Gastroesophageal sphincter (tissue), 4 donors: ENCODE measurements around the gene CLCN1. TPM values are rescaled to one million over a fixed set of nuclear protein-coding genes. Genes with fewer than 3 reads are reported as not detected.

Source experiments
- ATAC-seq: fragments of 150-250 bp; one replicate; pipeline ENCODE4 v1.9.1; 2016; ENCODE audit warnings: mild to moderate bottlenecking, moderate library complexity
- H3K27ac ChIP-seq, 4 donors: fragments of 200-600 bp; sonication (generic) in 3 of 4; 1 replicate in 3 of 4; 2 replicates in 1 of 4; pipeline ENCODE4 v1.5.1; 2016 to 2019
- H3K27me3 ChIP-seq: fragments of 200-600 bp; sonication (generic); one replicate; pipeline ENCODE4 v1.5.1; 2019
- H3K36me3 ChIP-seq, 2 donors: fragments of 200-600 bp; sonication (generic); one replicate each; pipeline ENCODE4 v1.5.1; 2019; ENCODE audit warnings: control low read depth in 1 of 2
- H3K4me1 ChIP-seq, 3 donors: fragments of 200-600 bp; sonication (generic); 1 replicate in 2 of 3; 2 replicates in 1 of 3; pipeline ENCODE4 v1.5.1; 2016 to 2019; ENCODE audit warnings: control low read depth in 2 of 3
- H3K4me3 ChIP-seq, 2 donors: fragments of 200-600 bp; sonication (generic); one replicate each; pipeline ENCODE4 v1.5.1; 2019; ENCODE audit warnings: mild to moderate bottlenecking in 1 of 2, moderate library complexity in 1 of 2
- H3K9me3 ChIP-seq, 3 donors: fragments of 200-600 bp; sonication (generic); one replicate each; pipeline ENCODE4 v1.5.1; 2017 to 2019; ENCODE audit warnings: control low read depth in 2 of 3
- CTCF ChIP-seq, 4 experiments: fragments of 200-600 bp in 2 of 4; fragments of 450-650 bp in 2 of 4; sonication (generic) in 1 of 4; IDR thresholded peaks; one replicate each; pipeline ENCODE4 v1.5.1; 2017 to 2019; ENCODE audit warnings: antibody characterized with exemption in 4 of 4, mild to moderate bottlenecking in 2 of 4, moderate library complexity in 2 of 4
- EP300 ChIP-seq: sonication (generic); formaldehyde crosslinking; IDR thresholded peaks from one replicate; pipeline ENCODE4 v1.6.1; 2017; ENCODE audit warnings: antibody characterized with exemption, mild to moderate bottlenecking
- POLR2A ChIP-seq, 2 donors: fragments of 450-650 bp; IDR thresholded peaks; one replicate each; pipeline ENCODE4 v1.6.1; 2017; ENCODE audit warnings: antibody characterized with exemption in 2 of 2, mild to moderate bottlenecking in 2 of 2, moderate library complexity in 1 of 2
- POLR2AphosphoS5 ChIP-seq: sonication (generic); formaldehyde crosslinking; IDR thresholded peaks from one replicate; pipeline ENCODE4 v1.6.1; 2017; ENCODE audit warnings: antibody characterized with exemption
- WGBS, 2 donors: methylation state at CpG; one replicate each; pipeline ENCODE4 v1.1.5; 2018; ENCODE audit warnings: low coverage in 1 of 2; 5-methylcytosine and 5-hydroxymethylcytosine counted together
- total RNA-seq, 4 donors: library from RNA; depleted of rRNA; stranded (reverse); fragments of >200 nt; gene quantifications; one replicate each; pipeline ENCODE4 v1.1.0, GENCODE V29; 2016

Gene CLCN1
- total RNA-seq, 4 donors from 2014 or later = not detected

GRCh38 chr7:143396182-143396581 is 80.3 kb downstream of the CLCN1 start:
- 80 to 96% methylated on average over 4 to 5 of the region's 7 CpGs for WGBS, 2 donors
- no peaks in the 10 kb centered on the region for H3K9me3 ChIP-seq
- H3K4me3 ChIP-seq = no peak overlapping the region
- no peak for TF ChIP-seq POLR2AphosphoS5
- no peak for TF ChIP-seq POLR2A (IDR thresholded peaks at IDR 0.05)
- no peak for TF ChIP-seq CTCF (IDR thresholded peaks at IDR 0.05)
- TF ChIP-seq EP300 = no peak
- H3K4me1 ChIP-seq = peaks cover 0 to 43% (median 21%) of the 10 kb centered on the region in 3 donors
- H3K27ac ChIP-seq = peak overlapping the region in 1 of 4 donors; percentile 33
- ATAC-seq = no peak
- H3K36me3 ChIP-seq = no peaks in the 10 kb centered on the region
- H3K27me3 ChIP-seq = no peaks in the 10 kb centered on the region

DNA sequence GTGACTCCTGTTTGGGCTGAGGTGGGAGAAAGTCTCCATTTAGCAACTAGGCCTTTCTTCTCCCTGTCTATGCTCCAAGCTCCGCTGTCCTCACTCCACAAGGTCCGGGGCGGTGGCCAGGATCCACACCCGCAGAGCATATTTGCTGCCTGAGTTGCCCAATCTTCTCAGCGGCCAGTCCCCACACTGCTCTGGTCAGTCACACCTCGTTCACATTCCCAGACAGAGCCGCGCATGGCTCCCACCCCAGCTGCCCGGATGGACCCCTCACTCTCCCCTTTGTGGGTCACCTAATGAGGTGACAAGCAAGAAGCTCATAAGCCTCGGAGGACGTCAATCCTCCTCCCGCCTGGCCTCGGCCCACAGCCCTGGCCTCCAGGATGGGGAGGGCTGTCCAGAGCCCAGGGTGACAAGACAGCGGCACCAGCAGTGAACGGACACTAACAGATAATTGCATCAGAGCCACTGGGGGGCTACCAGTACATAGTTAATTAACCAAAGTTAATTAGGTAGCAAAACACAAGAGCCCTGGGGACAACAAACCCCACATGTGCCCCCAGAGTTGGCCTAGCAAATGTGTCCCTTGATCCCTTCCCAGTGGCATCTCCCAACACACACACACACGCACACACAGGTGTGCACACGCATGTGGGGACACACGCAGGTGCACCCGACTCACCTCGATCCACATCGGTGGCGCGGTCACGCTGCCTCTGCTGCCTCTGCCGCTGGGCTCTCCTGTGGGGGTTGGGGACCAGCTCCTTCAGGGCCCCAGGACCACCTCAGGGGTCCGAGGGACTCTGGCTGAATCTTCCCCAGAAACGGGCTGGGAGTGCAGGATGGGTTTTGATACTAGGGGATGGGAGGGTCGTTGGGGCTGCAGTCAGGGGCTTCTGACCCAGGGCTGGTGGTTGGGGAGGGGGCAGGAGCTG is 81.0 kb downstream of the CLCN1 start:
- Histone ChIP-seq H3K27me3 (no peaks in the 10 kb centered on the region), H3K4me3 (no peak overlapping the region), H3K27ac (no peak overlapping the region), H3K4me1 (peaks cover 0 to 35% (median 14%) of the 10 kb centered on the region in 3 donors), H3K36me3 (no peaks in the 10 kb centered on the region), H3K9me3 (no peaks in the 10 kb centered on the region)
- ATAC-seq = no peak
- TF ChIP-seq POLR2AphosphoS5 = no peak
- TF ChIP-seq POLR2A (IDR thresholded peaks at IDR 0.05) = no peak
- WGBS, 2 donors = 60 to 90% methylated on average over 1 to 2 of the region's 28 CpGs

DNA sequence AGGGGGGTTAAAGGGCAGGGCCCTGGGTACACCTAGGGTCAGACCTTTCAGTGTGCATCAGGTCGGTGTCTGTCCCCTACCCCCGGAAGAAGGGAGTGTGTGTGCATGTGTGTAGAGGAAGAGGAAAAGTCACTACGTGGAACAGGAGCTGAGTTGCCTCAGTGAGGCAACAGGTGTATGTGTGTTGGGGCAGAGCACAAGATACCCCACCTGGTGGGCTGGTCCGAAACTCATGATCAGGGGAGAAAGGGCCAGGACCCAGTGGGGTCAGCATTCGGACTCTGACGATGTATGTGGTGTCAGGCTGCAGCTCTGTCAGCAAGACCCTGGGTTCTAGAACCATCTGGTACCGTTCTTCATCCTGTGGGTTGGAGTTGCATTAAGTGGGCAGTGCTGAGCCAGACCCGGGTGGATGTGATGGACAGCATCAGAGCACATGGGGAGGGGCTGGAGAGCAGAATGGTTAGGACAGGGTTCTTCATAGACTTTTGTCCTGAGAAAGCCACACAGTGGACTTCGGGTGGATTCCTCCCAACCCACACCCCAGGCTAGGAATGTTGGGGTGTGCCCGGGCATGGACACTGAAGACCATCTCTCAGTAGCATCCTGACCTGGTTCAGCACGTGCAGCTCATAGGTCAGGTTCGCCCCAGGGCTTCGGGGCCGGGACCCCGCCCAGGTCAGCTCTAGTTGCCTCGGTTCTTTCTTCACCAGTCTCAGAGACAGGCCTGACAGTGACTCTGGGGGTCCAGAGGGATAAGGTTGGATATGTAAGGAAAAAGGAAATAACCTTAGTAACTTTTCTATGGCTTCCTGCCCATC is 82.0 kb downstream of the CLCN1 start:
- WGBS, 2 donors = 87 to 90% methylated on average over 10 of the region's 16 CpGs

DNA sequence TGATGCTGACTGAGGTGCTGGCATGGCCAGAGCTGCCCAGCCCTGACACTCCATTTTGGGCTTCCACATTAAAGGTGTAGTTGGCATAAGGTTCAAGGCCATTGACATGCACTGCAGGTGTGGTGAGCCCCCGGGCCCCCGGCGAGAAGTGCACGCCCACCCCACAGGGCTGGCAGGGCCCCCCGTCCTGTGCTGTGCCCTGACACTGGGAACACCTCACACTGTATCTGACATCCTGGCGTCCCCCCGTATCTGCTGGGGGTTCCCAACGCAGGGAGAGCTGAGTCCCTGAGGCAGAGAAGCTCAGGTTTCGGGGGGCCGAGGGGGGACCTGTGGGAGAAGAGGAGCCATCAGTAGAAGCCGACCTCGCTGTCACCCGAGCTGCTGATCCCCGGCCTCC is 82.7 kb downstream of the CLCN1 start:
- Histone ChIP-seq H3K27ac (no peak overlapping the region), H3K4me3 (no peak overlapping the region), H3K27me3 (no peaks in the 10 kb centered on the region), H3K36me3 (no peaks in the 10 kb centered on the region), H3K4me1 (peaks cover 0 to 18% (median 0%) of the 10 kb centered on the region in 3 donors), H3K9me3 (no peaks in the 10 kb centered on the region)
- WGBS, 2 donors = 100% methylated on average over 4 of the region's 14 CpGs; no CpG with 5 or more reads in 1 of the 2 donors
- ATAC-seq = no peak
- no peak for TF ChIP-seq EP300
- TF ChIP-seq CTCF (IDR thresholded peaks at IDR 0.05) = no peak
- TF ChIP-seq POLR2A (IDR thresholded peaks at IDR 0.05) = no peak
- no peak for TF ChIP-seq POLR2AphosphoS5

More for the DNA sequence above, 82.0 kb downstream of the CLCN1 start:
- Histone ChIP-seq H3K9me3 (no peaks in the 10 kb centered on the region), H3K27me3 (no peaks in the 10 kb centered on the region), H3K4me3 (no peak overlapping the region), H3K36me3 (no peaks in the 10 kb centered on the region), H3K27ac (no peak overlapping the region), H3K4me1 (peaks cover 0 to 25% (median 6%) of the 10 kb centered on the region in 3 donors)
- ATAC-seq = no peak
- TF ChIP-seq CTCF (IDR thresholded peaks at IDR 0.05) (no peak), POLR2A (IDR thresholded peaks at IDR 0.05) (no peak), EP300 (no peak), POLR2AphosphoS5 (no peak)

DNA sequence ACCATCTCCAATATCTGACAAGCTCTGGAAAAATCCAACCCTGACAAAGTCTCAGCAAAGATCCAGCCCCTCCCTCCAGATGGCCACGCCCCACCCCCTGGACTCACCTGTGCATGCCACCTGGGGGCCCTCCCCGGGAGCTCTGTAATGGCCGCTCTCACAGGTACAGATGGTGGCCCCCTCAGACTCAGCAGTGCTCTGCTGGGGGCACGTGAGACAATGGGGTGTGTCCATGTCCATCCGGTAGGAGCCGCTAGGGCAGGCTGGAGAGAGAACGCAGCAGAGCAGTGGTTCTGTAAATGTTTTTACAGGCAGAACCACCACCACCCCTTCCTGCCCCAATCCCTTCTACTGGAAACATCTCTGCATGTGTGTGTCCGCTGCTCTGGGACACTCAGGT is 83.2 kb downstream of the CLCN1 start:
- H3K4me3 ChIP-seq = no peak overlapping the region

More for the DNA sequence above, 83.2 kb downstream of the CLCN1 start:
- 81 to 100% methylated on average over 1 to 5 of the region's 8 CpGs for WGBS, 2 donors
- no peaks in the 10 kb centered on the region for H3K9me3 ChIP-seq
- no peak overlapping the region for H3K27ac ChIP-seq
- H3K36me3 ChIP-seq = no peaks in the 10 kb centered on the region
- peaks cover 0 to 16% (median 0%) of the 10 kb centered on the region in 3 donors for H3K4me1 ChIP-seq
- no peaks in the 10 kb centered on the region for H3K27me3 ChIP-seq
- TF ChIP-seq POLR2AphosphoS5 (no peak), CTCF (IDR thresholded peaks at IDR 0.05) (no peak), POLR2A (IDR thresholded peaks at IDR 0.05) (no peak), EP300 (no peak)
- no peak for ATAC-seq
